Omental fat pad (tissue), 4 donors: ENCODE measurements around the gene LRRC36. TPM values are rescaled to one million over a fixed set of nuclear protein-coding genes. Genes with fewer than 3 reads are reported as not detected.

ENCODE experiments used
- ATAC-seq: fragments of 150-250 bp; one replicate; pipeline ENCODE4 v1.9.1; 2016; ENCODE audit warnings: mild to moderate bottlenecking, moderate library complexity; ENCODE audit not compliant: low FRiP score
- DNase-seq: peaks from one replicate; pipeline ENCODE4 v3.0.0-alpha.2; 2019; ENCODE audit warnings: low spot score
- CTCF ChIP-seq, 3 donors: fragments of 450-650 bp; IDR thresholded peaks; one replicate each; pipeline ENCODE4 v1.5.1; 2016 to 2017; ENCODE audit warnings: antibody characterized with exemption in 3 of 3, mild to moderate bottlenecking in 3 of 3, moderate library complexity in 2 of 3
- total RNA-seq, 4 donors: library from RNA; depleted of rRNA; stranded (reverse); fragments of >200 nt; gene quantifications; one replicate each; pipeline ENCODE4 v1.1.0, GENCODE V29; 2016

The LRRC36 gene
- total RNA-seq, 4 donors from 2014 or later, result 0.84 to 2.8 (median 1.0) TPM; not detected in 1

- no peak for DNase-seq
- TF ChIP-seq CTCF (IDR thresholded peaks at IDR 0.05), result no peak
- ATAC-seq, result no peak
These were observed 1.1 kb downstream of the LRRC36 start for GRCh38 chr16:67327743-67328142.

- DNase-seq (no peak), ATAC-seq (no peak)
- TF ChIP-seq CTCF (IDR thresholded peaks at IDR 0.05), result no peak
These were observed 3.3 kb downstream of the LRRC36 start for GRCh38 chr16:67329901-67330300.

GRCh38 chr16:67333315-67333714, 6.7 kb downstream of the LRRC36 start:
- no peak for ATAC-seq
- no peak for DNase-seq

GRCh38 chr16:67336116-67336515, 9.5 kb downstream of the LRRC36 start:
- ATAC-seq (no peak), DNase-seq (no peak)
- no peak for TF ChIP-seq CTCF (IDR thresholded peaks at IDR 0.05)

More at GRCh38 chr16:67333315-67333714, 6.7 kb downstream of the LRRC36 start:
- TF ChIP-seq CTCF (IDR thresholded peaks at IDR 0.05), result no peak

GRCh38 chr16:67336648-67337047, 10.0 kb downstream of the LRRC36 start:
- ATAC-seq, result no peak
- no peak for DNase-seq
- no peak for TF ChIP-seq CTCF (IDR thresholded peaks at IDR 0.05)

- DNase-seq (no peak), ATAC-seq (peak; percentile 57)
- no peak for TF ChIP-seq CTCF (IDR thresholded peaks at IDR 0.05)
These were observed 12.8 kb downstream of the LRRC36 start for GRCh38 chr16:67339453-67339852.

- no peak for DNase-seq
- no peak for TF ChIP-seq CTCF (IDR thresholded peaks at IDR 0.05)
- no peak for ATAC-seq
These were observed 14.6 kb downstream of the LRRC36 start for GRCh38 chr16:67341250-67341649.
